OCI-LY7 (cell line): ENCODE measurements around the gene ZNRF2.

ENCODE experiments used
- CTCF ChIP-seq: fragments of 200-600 bp; sonication (generic); conservative IDR thresholded peaks from 2 replicates; pipeline ENCODE4 v1.5.1; 2014; ENCODE audit warnings: mild to moderate bottlenecking, antibody characterized with exemption, low read length, moderate library complexity, mixed read lengths
- EZH2phosphoT487 ChIP-seq: fragments of 200-600 bp; sonication (generic); IDR thresholded peaks from 2 replicates; pipeline ENCODE4 v1.6.1; 2018; ENCODE audit warnings: low read depth, borderline replicate concordance, mild to moderate bottlenecking, mixed run types, antibody characterized with exemption, low read length, moderate library complexity, mixed read lengths

- TF ChIP-seq CTCF (no peak), EZH2phosphoT487 (no peak)
Measured at GRCh38 chr7:30268586-30268985, 15.8 kb upstream of the ZNRF2 start.
